GM12864 (cell line): Measurements from ENCODE around the gene ME2.

Experiments used
- DNase-seq: peaks from one replicate; pipeline ENCODE4 v3.0.0-alpha.2; 2011; ENCODE audit warnings: low read depth
- H3K4me3 ChIP-seq: 2 replicates; pipeline ENCODE4 v1.5.1; 2011; ENCODE audit warnings: mild to moderate bottlenecking, low read depth, low read length, control low read depth
- CTCF ChIP-seq: IDR thresholded peaks from 2 replicates; pipeline ENCODE4 v1.5.1; 2011; ENCODE audit warnings: low read depth, mild to moderate bottlenecking, moderate library complexity, low read length, control low read depth, inconsistent platforms; ENCODE audit errors: missing control alignments

The ME2 gene

GRCh38 chr18:50917021-50917420, 38.1 kb downstream of the ME2 start:
- TF ChIP-seq CTCF: no peak
- no peak overlapping the region for H3K4me3 ChIP-seq
- no peak for DNase-seq

GRCh38 chr18:50918153-50918552, 39.2 kb downstream of the ME2 start:
- no peak overlapping the region for H3K4me3 ChIP-seq
- DNase-seq: no peak
- no peak for TF ChIP-seq CTCF

- no peak for DNase-seq
- TF ChIP-seq CTCF: no peak
- no peak overlapping the region for H3K4me3 ChIP-seq
These were observed 45.5 kb downstream of the ME2 start for GRCh38 chr18:50924372-50924771.

- no peak for DNase-seq
- no peak overlapping the region for H3K4me3 ChIP-seq
- TF ChIP-seq CTCF: no peak
These were observed 47.6 kb downstream of the ME2 start for GRCh38 chr18:50926521-50926920.

GRCh38 chr18:50928551-50928950, 49.6 kb downstream of the ME2 start:
- TF ChIP-seq CTCF: no peak
- no peak for DNase-seq
- no peak overlapping the region for H3K4me3 ChIP-seq

GRCh38 chr18:50933684-50934083, 54.8 kb downstream of the ME2 start:
- no peak overlapping the region for H3K4me3 ChIP-seq
- TF ChIP-seq CTCF: no peak
- no peak for DNase-seq

- H3K4me3 ChIP-seq: no peak overlapping the region
- TF ChIP-seq CTCF: no peak
- DNase-seq: no peak
These were observed 55.8 kb downstream of the ME2 start for GRCh38 chr18:50934545-50935211.
